K562 (cell line): ENCODE data around the gene CLDN1. TPM values are rescaled to one million over a fixed set of nuclear protein-coding genes. Genes with fewer than 3 reads are reported as not detected.

Experiments
- ATAC-seq: fragments of 200-7000 bp; cut with Tn5 transposase; 3 replicates; pipeline ENCODE4 v1.9.1; 2020; ENCODE audit warnings: moderate library complexity
- BruUV-seq: library from RNA; stranded (reverse); fragments of 400-500 nt; replicated peaks from 2 replicates; lab custom pipeline; 2021; lab: Mats Ljungman, UMichigan
- CTCF ChIA-PET: fragments of 300-600 bp; formaldehyde crosslinking; extraction: SDS; loops from one replicate; lab custom pipeline; 2021; ENCODE audit warnings: low intra/inter-chr PET ratio; lab: Yijun Ruan, JAX
- POLR2A ChIA-PET: fragments of 300-600, 350-650 bp; sonication (Branson Sonifier 250); formaldehyde crosslinking; extraction: SDS; loops from one replicate; lab custom pipeline; 2021; ENCODE audit warnings: antibody characterized with exemption, inconsistent platforms; lab: Yijun Ruan, JAX
- DNase-seq, 4 experiments: peaks; one replicate each; pipeline versions ENCODE4 v3.0.0 to v3.0.0-alpha.2; 2011 to 2018; ENCODE audit warnings: low spot score in 3 of 4, mixed read lengths in 3 of 4; ENCODE audit errors: extremely low read depth in 1 of 4
- FAIRE-seq: peaks from 2 replicates; lab custom pipeline; 2011; peaks lifted over from hg19 to GRCh38; lab: Jason Lieb, UNC
- H2AFZ ChIP-seq: 2 replicates; pipeline ENCODE4 v1.6.0; 2011; ENCODE audit warnings: low read depth, low read length, control low read depth, inconsistent platforms
- H3K27ac ChIP-seq: fragments of 200-600 bp; 3 replicates; pipeline ENCODE4 v1.8.0; 2011; ENCODE audit warnings: low read depth, mild to moderate bottlenecking, control low read depth, inconsistent platforms, low read length, moderate library complexity, mixed read lengths; ENCODE audit errors: extremely low read depth
- H3K27me3 ChIP-seq, 2 experiments: fragments of 300-600 bp in 1 of 2; 2 replicates in 1 of 2; 3 replicates in 1 of 2; pipeline versions ENCODE4 v1.6.0 to v1.8.0; 2011; ENCODE audit warnings: inconsistent platforms in 2 of 2, low read length in 2 of 2, mild to moderate bottlenecking in 1 of 2, mixed read lengths in 1 of 2, moderate library complexity in 1 of 2; ENCODE audit not compliant: control insufficient read depth in 2 of 2, insufficient read depth in 2 of 2
- H3K36me3 ChIP-seq: fragments of 300-600 bp; 3 replicates; pipeline ENCODE4 v1.8.0; 2011; ENCODE audit warnings: mild to moderate bottlenecking, low read length, inconsistent platforms; ENCODE audit not compliant: control insufficient read depth, insufficient read depth
- H3K4me1 ChIP-seq, 2 experiments: fragments of 200-600 bp in 1 of 2; replicated peaks in 1 of 2; 2 replicates in 1 of 2; 3 replicates in 1 of 2; pipeline versions ENCODE4 v1.5.1 to v1.8.0; 2011; ENCODE audit warnings: inconsistent platforms in 2 of 2, low read length in 2 of 2, mild to moderate bottlenecking in 1 of 2, mixed read lengths in 1 of 2, moderate library complexity in 1 of 2; ENCODE audit not compliant: control insufficient read depth in 2 of 2, insufficient read depth in 2 of 2
- H3K4me2 ChIP-seq: 2 replicates; pipeline ENCODE4 v1.6.1; 2011; ENCODE audit warnings: low read length, control low read depth, inconsistent platforms, mixed read lengths; ENCODE audit not compliant: insufficient read depth
- H3K4me3 ChIP-seq: fragments of 200-600 bp; sonication (generic), shearing (Covaris generic); 2 replicates; pipeline ENCODE4 v1.5.1; 2016; ENCODE audit warnings: control low read depth, inconsistent platforms
- H3K79me2 ChIP-seq: fragments of 200-600 bp; 3 replicates; pipeline ENCODE4 v1.8.0; 2011; ENCODE audit warnings: low read length, inconsistent platforms; ENCODE audit not compliant: control insufficient read depth, insufficient read depth
- H3K9ac ChIP-seq, 2 experiments: 2 replicates each; pipeline versions ENCODE4 v1.6.0 to v1.6.1; 2011; ENCODE audit warnings: low read depth in 2 of 2, low read length in 2 of 2, control low read depth in 1 of 2, inconsistent platforms in 1 of 2, mild to moderate bottlenecking in 1 of 2, mixed read lengths in 1 of 2; ENCODE audit not compliant: insufficient read depth in 1 of 2
- H3K9me1 ChIP-seq: one replicate; pipeline ENCODE4 v1.6.0; 2011; ENCODE audit warnings: inconsistent platforms, mild to moderate bottlenecking, low read length, moderate library complexity; ENCODE audit not compliant: control insufficient read depth, insufficient read depth
- H3K9me3 ChIP-seq: replicated peaks from 2 replicates; pipeline ENCODE4 v1.5.1; 2011; ENCODE audit warnings: low read depth, low read length, inconsistent platforms; ENCODE audit not compliant: control insufficient read depth, insufficient read depth
- H4K20me1 ChIP-seq: replicated peaks from 2 replicates; pipeline ENCODE4 v1.6.1; 2011; ENCODE audit warnings: low read length, inconsistent platforms, mixed read lengths; ENCODE audit not compliant: control insufficient read depth, insufficient read depth
- HSF4 ChIP-seq: fragments of 250-450 bp; sonication (Bioruptor Pico); IDR thresholded peaks from 2 replicates; pipeline ENCODE4 v2.1.2; 2022; ENCODE audit warnings: mild to moderate bottlenecking, moderate library complexity, borderline replicate concordance
- RFX7 ChIP-seq: fragments of 250-450 bp; sonication (Bioruptor Pico); IDR thresholded peaks from 2 replicates; pipeline ENCODE4 v1.5.1; 2021; ENCODE audit warnings: mild to moderate bottlenecking
- U2AF2 ChIP-seq: fragments of 200-400 bp; formaldehyde crosslinking; optimal IDR thresholded peaks from 2 replicates; pipeline ENCODE3; 2017; ENCODE audit warnings: low read depth, mild to moderate bottlenecking, low read length
- ZNF324 ChIP-seq: fragments of 250-450 bp; sonication (Bioruptor Pico); IDR thresholded peaks from 2 replicates; pipeline ENCODE4 v1.4.0; 2020; ENCODE audit warnings: mild to moderate bottlenecking
- in situ Hi-C: fragments of 300-500 bp; cut with MboI; formaldehyde crosslinking; loops from 4 replicates; pipeline ENCODE4 v1.15.0; 2018; ENCODE audit warnings: inconsistent platforms, mixed read lengths
- intact Hi-C: fragments of 100-400 bp; cut with micrococcal nuclease; formaldehyde crosslinking; loops from 2 replicates; pipeline ENCODE4 v1.14.2; 2022
- polyA plus RNA-seq, 8 experiments: library from polyadenylated mRNA; depleted of rRNA in 4 of 8; stranded (reverse) in 5 of 8; unstranded in 3 of 8; fragments of >200 nt; fragmentation: Nextera tagmentation in 2 of 8; fragmentation: Illumina TruSeq in 1 of 8; extraction: Ambion mirVana in 2 of 8; extraction: Trizol in 1 of 8; gene quantifications; 2 replicates each; pipeline versions ENCODE4 v1.2.1 to v1.2.3, GENCODE V29; 2011 to 2014; ENCODE audit warnings: inconsistent platforms in 1 of 8, missing spikeins in 1 of 8
- total RNA-seq, 7 experiments: library from RNA; depleted of rRNA in 6 of 7; stranded (reverse); fragments of >200 nt in 6 of 7; fragmentation: Illumina TruSeq in 2 of 7; extraction: Trizol in 2 of 7; gene quantifications; 2 replicates each; pipeline versions ENCODE4 v1.2.1 to v1.2.3, GENCODE V29; 2011 to 2021; ENCODE audit warnings: low replicate concordance in 1 of 7
- TF ChIP-seq, protein P1 (sequence below), 2 experiments: fragments of 450-650 bp in 1 of 2; IDR thresholded peaks; 2 replicates each; pipeline ENCODE4 v1.6.1; 2011 to 2017; ENCODE audit warnings: low read depth in 2 of 2, antibody characterized with exemption in 1 of 2, borderline replicate concordance in 1 of 2, low read length in 1 of 2, mild to moderate bottlenecking in 1 of 2, mixed read lengths in 1 of 2; ENCODE audit not compliant: control insufficient read depth in 1 of 2
- TF ChIP-seq, protein P2 (sequence below): fragments of 250-450 bp; sonication (Bioruptor Pico); IDR thresholded peaks from 2 replicates; pipeline ENCODE4 v1.9.0; 2021; ENCODE audit warnings: mild to moderate bottlenecking, inconsistent platforms
- TF ChIP-seq, protein P3 (sequence below): sonication (generic); formaldehyde crosslinking; IDR thresholded peaks from 2 replicates; pipeline ENCODE4 v1.8.0; 2022; ENCODE audit warnings: mild to moderate bottlenecking, missing genetic modification reagents

Gene CLDN1
- total and polyA plus RNA-seq, 9 of the 15 experiments (the other 6 are each of a cell fraction or from before 2014, with no cell fraction given) = 0.16 TPM; not detected in 8

DNA sequence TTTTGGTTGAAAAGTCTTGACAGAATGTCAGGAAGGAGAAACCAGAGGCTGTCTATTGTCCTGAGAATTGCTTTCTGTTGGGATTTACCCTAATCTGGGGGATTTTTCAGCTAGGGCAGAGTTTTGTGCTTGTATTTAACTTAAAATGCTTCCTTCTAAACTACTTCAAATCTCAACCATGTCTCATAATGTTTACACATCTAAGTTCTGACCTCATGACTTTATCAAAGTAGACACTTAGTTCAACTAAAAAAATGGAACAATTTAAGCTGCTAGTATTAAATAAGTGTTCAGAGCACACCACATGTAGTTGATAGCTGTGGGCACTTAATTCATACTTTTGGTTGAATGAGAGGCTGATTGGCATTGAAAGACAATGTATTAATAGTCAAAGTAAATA, 28.2 kb downstream of the CLDN1 start:
- no peak overlapping the region for H3K4me3 ChIP-seq
- no peak overlapping the region for H3K4me2 ChIP-seq
- H2AFZ ChIP-seq = no peak overlapping the region
- no peak for FAIRE-seq
- BruUV-seq = no TSS peak
- CTCF ChIA-PET = no interaction called here
- intact Hi-C loops (no loop called here), in situ Hi-C loops (no loop called here)
- H3K36me3 ChIP-seq = no peaks in the 10 kb centered on the region
- H3K27me3 ChIP-seq = no peaks in the 10 kb centered on the region
- H3K9me3 ChIP-seq = no peaks in the 10 kb centered on the region
- TF ChIP-seq RFX7 (CRISPR knock-in tag) (no peak), ZNF324 (CRISPR knock-in tag) (no peak), HSF4 (CRISPR knock-in tag) (no peak), U2AF2 (no peak)
- TF ChIP-seq, protein P1, sequence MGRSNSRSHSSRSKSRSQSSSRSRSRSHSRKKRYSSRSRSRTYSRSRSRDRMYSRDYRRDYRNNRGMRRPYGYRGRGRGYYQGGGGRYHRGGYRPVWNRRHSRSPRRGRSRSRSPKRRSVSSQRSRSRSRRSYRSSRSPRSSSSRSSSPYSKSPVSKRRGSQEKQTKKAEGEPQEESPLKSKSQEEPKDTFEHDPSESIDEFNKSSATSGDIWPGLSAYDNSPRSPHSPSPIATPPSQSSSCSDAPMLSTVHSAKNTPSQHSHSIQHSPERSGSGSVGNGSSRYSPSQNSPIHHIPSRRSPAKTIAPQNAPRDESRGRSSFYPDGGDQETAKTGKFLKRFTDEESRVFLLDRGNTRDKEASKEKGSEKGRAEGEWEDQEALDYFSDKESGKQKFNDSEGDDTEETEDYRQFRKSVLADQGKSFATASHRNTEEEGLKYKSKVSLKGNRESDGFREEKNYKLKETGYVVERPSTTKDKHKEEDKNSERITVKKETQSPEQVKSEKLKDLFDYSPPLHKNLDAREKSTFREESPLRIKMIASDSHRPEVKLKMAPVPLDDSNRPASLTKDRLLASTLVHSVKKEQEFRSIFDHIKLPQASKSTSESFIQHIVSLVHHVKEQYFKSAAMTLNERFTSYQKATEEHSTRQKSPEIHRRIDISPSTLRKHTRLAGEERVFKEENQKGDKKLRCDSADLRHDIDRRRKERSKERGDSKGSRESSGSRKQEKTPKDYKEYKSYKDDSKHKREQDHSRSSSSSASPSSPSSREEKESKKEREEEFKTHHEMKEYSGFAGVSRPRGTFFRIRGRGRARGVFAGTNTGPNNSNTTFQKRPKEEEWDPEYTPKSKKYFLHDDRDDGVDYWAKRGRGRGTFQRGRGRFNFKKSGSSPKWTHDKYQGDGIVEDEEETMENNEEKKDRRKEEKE (IDR thresholded peaks at IDR 0.05; ENCODE audit: borderline replicate concordance in 1 of 2, control insufficient read depth in 1 of 2, low read depth in 2 of 2, low read length in 1 of 2) = no peak
- TF ChIP-seq, protein P2, sequence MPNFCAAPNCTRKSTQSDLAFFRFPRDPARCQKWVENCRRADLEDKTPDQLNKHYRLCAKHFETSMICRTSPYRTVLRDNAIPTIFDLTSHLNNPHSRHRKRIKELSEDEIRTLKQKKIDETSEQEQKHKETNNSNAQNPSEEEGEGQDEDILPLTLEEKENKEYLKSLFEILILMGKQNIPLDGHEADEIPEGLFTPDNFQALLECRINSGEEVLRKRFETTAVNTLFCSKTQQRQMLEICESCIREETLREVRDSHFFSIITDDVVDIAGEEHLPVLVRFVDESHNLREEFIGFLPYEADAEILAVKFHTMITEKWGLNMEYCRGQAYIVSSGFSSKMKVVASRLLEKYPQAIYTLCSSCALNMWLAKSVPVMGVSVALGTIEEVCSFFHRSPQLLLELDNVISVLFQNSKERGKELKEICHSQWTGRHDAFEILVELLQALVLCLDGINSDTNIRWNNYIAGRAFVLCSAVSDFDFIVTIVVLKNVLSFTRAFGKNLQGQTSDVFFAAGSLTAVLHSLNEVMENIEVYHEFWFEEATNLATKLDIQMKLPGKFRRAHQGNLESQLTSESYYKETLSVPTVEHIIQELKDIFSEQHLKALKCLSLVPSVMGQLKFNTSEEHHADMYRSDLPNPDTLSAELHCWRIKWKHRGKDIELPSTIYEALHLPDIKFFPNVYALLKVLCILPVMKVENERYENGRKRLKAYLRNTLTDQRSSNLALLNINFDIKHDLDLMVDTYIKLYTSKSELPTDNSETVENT (CRISPR knock-in tag) = no peak
- TF ChIP-seq, protein P3, sequence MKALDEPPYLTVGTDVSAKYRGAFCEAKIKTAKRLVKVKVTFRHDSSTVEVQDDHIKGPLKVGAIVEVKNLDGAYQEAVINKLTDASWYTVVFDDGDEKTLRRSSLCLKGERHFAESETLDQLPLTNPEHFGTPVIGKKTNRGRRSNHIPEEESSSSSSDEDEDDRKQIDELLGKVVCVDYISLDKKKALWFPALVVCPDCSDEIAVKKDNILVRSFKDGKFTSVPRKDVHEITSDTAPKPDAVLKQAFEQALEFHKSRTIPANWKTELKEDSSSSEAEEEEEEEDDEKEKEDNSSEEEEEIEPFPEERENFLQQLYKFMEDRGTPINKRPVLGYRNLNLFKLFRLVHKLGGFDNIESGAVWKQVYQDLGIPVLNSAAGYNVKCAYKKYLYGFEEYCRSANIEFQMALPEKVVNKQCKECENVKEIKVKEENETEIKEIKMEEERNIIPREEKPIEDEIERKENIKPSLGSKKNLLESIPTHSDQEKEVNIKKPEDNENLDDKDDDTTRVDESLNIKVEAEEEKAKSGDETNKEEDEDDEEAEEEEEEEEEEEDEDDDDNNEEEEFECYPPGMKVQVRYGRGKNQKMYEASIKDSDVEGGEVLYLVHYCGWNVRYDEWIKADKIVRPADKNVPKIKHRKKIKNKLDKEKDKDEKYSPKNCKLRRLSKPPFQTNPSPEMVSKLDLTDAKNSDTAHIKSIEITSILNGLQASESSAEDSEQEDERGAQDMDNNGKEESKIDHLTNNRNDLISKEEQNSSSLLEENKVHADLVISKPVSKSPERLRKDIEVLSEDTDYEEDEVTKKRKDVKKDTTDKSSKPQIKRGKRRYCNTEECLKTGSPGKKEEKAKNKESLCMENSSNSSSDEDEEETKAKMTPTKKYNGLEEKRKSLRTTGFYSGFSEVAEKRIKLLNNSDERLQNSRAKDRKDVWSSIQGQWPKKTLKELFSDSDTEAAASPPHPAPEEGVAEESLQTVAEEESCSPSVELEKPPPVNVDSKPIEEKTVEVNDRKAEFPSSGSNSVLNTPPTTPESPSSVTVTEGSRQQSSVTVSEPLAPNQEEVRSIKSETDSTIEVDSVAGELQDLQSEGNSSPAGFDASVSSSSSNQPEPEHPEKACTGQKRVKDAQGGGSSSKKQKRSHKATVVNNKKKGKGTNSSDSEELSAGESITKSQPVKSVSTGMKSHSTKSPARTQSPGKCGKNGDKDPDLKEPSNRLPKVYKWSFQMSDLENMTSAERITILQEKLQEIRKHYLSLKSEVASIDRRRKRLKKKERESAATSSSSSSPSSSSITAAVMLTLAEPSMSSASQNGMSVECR (CRISPR knock-in tag) = no peak
- POLR2A ChIA-PET = no interaction called here
- H3K79me2 ChIP-seq = no peaks in the 10 kb centered on the region
- no peaks in the 10 kb centered on the region for H4K20me1 ChIP-seq
- no peak overlapping the region for H3K9ac ChIP-seq
- no peak overlapping the region for H3K27ac ChIP-seq
- H3K4me1 ChIP-seq = no peaks in the 10 kb centered on the region
- ATAC-seq = no peak
- H3K9me1 ChIP-seq = no peaks in the 10 kb centered on the region
- no peak for DNase-seq
